ENCODE data around the gene VPS13A. TPM values are rescaled to one million over a fixed set of nuclear protein-coding genes. Genes with fewer than 3 reads are reported as not detected.

The VPS13A gene
- total and polyA plus RNA-seq, 12 donors, result 16.2 to 64.0 (median 32.2) TPM

- H3K27me3 ChIP-seq, result no peaks in the 10 kb centered on the region
- H3K36me3 ChIP-seq (replicated peaks in 1 of 2), result peaks cover 0 to 6% of the 10 kb centered on the region in 2 donors
- intact Hi-C loops (cut with DNase I), result no loop called here
- peaks cover 8 to 11% of the 10 kb centered on the region in 2 donors for H3K4me1 ChIP-seq (replicated peaks in 1 of 2)
- TF ChIP-seq POLR2A (IDR thresholded peaks at IDR 0.05) (no peak), CTCF (IDR thresholded peaks at IDR 0.05) (no peak)
- H3K9me3 ChIP-seq (replicated peaks in 1 of 3), result no peaks in the 10 kb centered on the region
- 35 to 65% (median 53%) methylated on average over 2 of the region's 2 CpGs for WGBS, 4 donors
- H3K27ac ChIP-seq, result peak overlapping the region in 2 of 5 donors; percentile 21 to 25
- DNase-seq, result peak; percentile 41 to 79 (median 69)
- H3K4me3 ChIP-seq, result no peak overlapping the region
These were observed 32.8 kb downstream of the VPS13A start for GRCh38 chr9:77210116-77210515.

GRCh38 chr9:77211561-77211960, 34.2 kb downstream of the VPS13A start:
- DNase-seq, result no peak
- Histone ChIP-seq H3K4me1 (replicated peaks in 1 of 2) (peaks cover 8 to 11% of the 10 kb centered on the region in 2 donors), H3K9me3 (replicated peaks in 1 of 3) (no peaks in the 10 kb centered on the region), H3K27ac (no peak overlapping the region), H3K4me3 (no peak overlapping the region), H3K36me3 (replicated peaks in 1 of 2) (peaks cover 0 to 6% of the 10 kb centered on the region in 2 donors), H3K27me3 (no peaks in the 10 kb centered on the region)
- 87 to 98% (median 96%) methylated on average over 6 of the region's 6 CpGs for WGBS, 4 donors
- intact Hi-C loops (cut with DNase I), result no loop called here
- no peak for TF ChIP-seq CTCF (IDR thresholded peaks at IDR 0.05)
- TF ChIP-seq POLR2A (IDR thresholded peaks at IDR 0.05), result no peak

GRCh38 chr9:77212801-77213200, 35.5 kb downstream of the VPS13A start:
- intact Hi-C loops (cut with DNase I), result no loop called here
- Histone ChIP-seq H3K36me3 (replicated peaks in 1 of 2) (peaks cover 0 to 6% of the 10 kb centered on the region in 2 donors), H3K27ac (no peak overlapping the region), H3K9me3 (replicated peaks in 1 of 3) (no peaks in the 10 kb centered on the region), H3K4me1 (replicated peaks in 1 of 2) (peaks cover 8 to 11% of the 10 kb centered on the region in 2 donors), H3K4me3 (no peak overlapping the region), H3K27me3 (no peaks in the 10 kb centered on the region)
- 92 to 96% (median 95%) methylated on average over 1 of the region's 1 CpG for WGBS, 4 donors
- TF ChIP-seq CTCF (IDR thresholded peaks at IDR 0.05) (no peak), POLR2A (IDR thresholded peaks at IDR 0.05) (no peak)
- no peak for DNase-seq

- H3K4me3 ChIP-seq, result no peak overlapping the region
- intact Hi-C loops (cut with DNase I), result no loop called here
- WGBS, 4 donors, result 68 to 86% (median 72%) methylated on average over 5 of the region's 5 CpGs
- DNase-seq, result no peak
- TF ChIP-seq CTCF (IDR thresholded peaks at IDR 0.05) (peak in 3 of 6 experiments; percentile 5 to 19 (median 15)), POLR2A (IDR thresholded peaks at IDR 0.05) (no peak)
- H3K36me3 ChIP-seq (replicated peaks in 1 of 2), result peaks cover 0 to 6% of the 10 kb centered on the region in 2 donors
- no peaks in the 10 kb centered on the region for H3K9me3 ChIP-seq (replicated peaks in 1 of 3)
- no peak overlapping the region for H3K27ac ChIP-seq
- no peaks in the 10 kb centered on the region for H3K27me3 ChIP-seq
- peaks cover 0 to 5% of the 10 kb centered on the region in 2 donors for H3K4me1 ChIP-seq (replicated peaks in 1 of 2)
These were observed 38.5 kb downstream of the VPS13A start for GRCh38 chr9:77215874-77216273.

Measured in adrenal gland (tissue), 12 donors.